IMR-90 (cell line): ENCODE measurements around the gene HOXA3. TPM values are rescaled to one million over a fixed set of nuclear protein-coding genes. Genes with fewer than 3 reads are reported as not detected.

Experiments used
- ATAC-seq: fragments of 200-7000 bp; cut with Tn5 transposase; 2 replicates; pipeline ENCODE4 v1.9.1; 2020; ENCODE audit warnings: low read depth, mild to moderate bottlenecking, moderate library complexity
- BruUV-seq: library from RNA; stranded (reverse); fragments of 400-500 nt; replicated peaks from 2 replicates; lab custom pipeline; 2021; lab: Mats Ljungman, UMichigan
- CTCF ChIA-PET: fragments of 300-600 bp; formaldehyde crosslinking; extraction: SDS; loops from one replicate; lab custom pipeline; 2021; ENCODE audit warnings: antibody characterized with exemption; lab: Yijun Ruan, JAX
- POLR2A ChIA-PET: fragments of 300-600 bp; sonication (Branson Sonifier 250); formaldehyde crosslinking; loops from one replicate; lab custom pipeline; 2022; ENCODE audit warnings: antibody characterized with exemption; ENCODE audit not compliant: unreplicated experiment; lab: Charles Lee
- DNase-seq: peaks from one replicate; pipeline ENCODE4 v3.0.0; 2013
- H2AFZ ChIP-seq: replicated peaks from 2 replicates; pipeline ENCODE3; 2013; ENCODE audit warnings: low read length, mild to moderate bottlenecking; ENCODE audit not compliant: poor library complexity
- H2AK5ac ChIP-seq: 2 replicates; pipeline ENCODE4 v1.6.1; 2013; ENCODE audit warnings: low read depth, low read length, inconsistent platforms
- H2AK9ac ChIP-seq: replicated peaks from 2 replicates; pipeline ENCODE3; 2013; ENCODE audit warnings: mild to moderate bottlenecking, low read depth, low read length, moderate library complexity; ENCODE audit not compliant: poor library complexity
- H2BK120ac ChIP-seq: 2 replicates; pipeline ENCODE4 v1.6.1; 2013; ENCODE audit warnings: low read depth, low read length, inconsistent platforms
- H2BK15ac ChIP-seq: 3 replicates; pipeline ENCODE4 v1.6.1; 2013; ENCODE audit warnings: low read depth, low read length, inconsistent platforms
- H2BK20ac ChIP-seq: 2 replicates; pipeline ENCODE4 v1.6.1; 2013; ENCODE audit warnings: low read depth, mild to moderate bottlenecking, inconsistent platforms, low read length, moderate library complexity
- H2BK5ac ChIP-seq: 2 replicates; pipeline ENCODE4 v1.6.1; 2013; ENCODE audit warnings: mild to moderate bottlenecking, low read depth, low read length, inconsistent platforms; ENCODE audit not compliant: poor library complexity, severe bottlenecking
- H3K14ac ChIP-seq: replicated peaks from 2 replicates; pipeline ENCODE4 v1.6.1; 2013; ENCODE audit warnings: low read depth, low read length, inconsistent platforms
- H3K18ac ChIP-seq: 2 replicates; pipeline ENCODE4 v1.6.1; 2013; ENCODE audit warnings: low read depth, low read length, control low read depth
- H3K23ac ChIP-seq: 2 replicates; pipeline ENCODE4 v1.6.1; 2013; ENCODE audit warnings: low read depth, low read length, inconsistent platforms
- H3K27ac ChIP-seq: 2 replicates; pipeline ENCODE4 v1.5.1; 2013; ENCODE audit warnings: mild to moderate bottlenecking, control low read depth, low read length; ENCODE audit not compliant: insufficient read depth
- H3K27me3 ChIP-seq: 2 replicates; pipeline ENCODE4 v1.6.1; 2013; ENCODE audit warnings: low read length; ENCODE audit not compliant: control insufficient read depth, insufficient read depth
- H3K36me3 ChIP-seq: 2 replicates; pipeline ENCODE4 v1.6.1; 2013; ENCODE audit warnings: low read length, mixed read lengths; ENCODE audit not compliant: control insufficient read depth, insufficient read depth
- H3K4ac ChIP-seq: 2 replicates; pipeline ENCODE4 v1.6.1; 2013; ENCODE audit warnings: low read depth, low read length, inconsistent platforms
- H3K4me1 ChIP-seq: 2 replicates; pipeline ENCODE4 v1.6.1; 2013; ENCODE audit warnings: low read length, mixed read lengths; ENCODE audit not compliant: control insufficient read depth, insufficient read depth
- H3K4me2 ChIP-seq: 2 replicates; pipeline ENCODE4 v1.6.1; 2013; ENCODE audit warnings: low read depth, mild to moderate bottlenecking, control low read depth, low read length, moderate library complexity
- H3K4me3 ChIP-seq: 2 replicates; pipeline ENCODE4 v1.5.1; 2013; ENCODE audit warnings: low read depth, mild to moderate bottlenecking, control low read depth, low read length, moderate library complexity; ENCODE audit not compliant: insufficient read depth
- H3K56ac ChIP-seq: 2 replicates; pipeline ENCODE4 v1.6.1; 2013; ENCODE audit warnings: low read length, inconsistent platforms; ENCODE audit not compliant: insufficient read depth; ENCODE audit errors: extremely low read depth
- H3K79me1 ChIP-seq, 2 experiments: 2 replicates each; pipeline ENCODE4 v1.6.1; 2013; ENCODE audit warnings: low read length in 2 of 2, inconsistent platforms in 1 of 2, low read depth in 1 of 2
- H3K9ac ChIP-seq: 2 replicates; pipeline ENCODE4 v1.6.1; 2013; ENCODE audit warnings: low read depth, low read length, control low read depth
- H3K9me1 ChIP-seq: 2 replicates; pipeline ENCODE4 v1.6.1; 2013; ENCODE audit warnings: low read length, inconsistent platforms; ENCODE audit not compliant: insufficient read depth
- H3K9me3 ChIP-seq: 2 replicates; pipeline ENCODE4 v1.6.1; 2013; ENCODE audit warnings: low read length; ENCODE audit not compliant: control insufficient read depth, insufficient read depth
- H4K20me1 ChIP-seq: 2 replicates; pipeline ENCODE4 v1.6.1; 2013; ENCODE audit warnings: low read length, inconsistent platforms; ENCODE audit not compliant: insufficient read depth
- H4K5ac ChIP-seq: 2 replicates; pipeline ENCODE4 v1.6.1; 2013; ENCODE audit warnings: mild to moderate bottlenecking, low read depth, low read length, control low read depth
- H4K8ac ChIP-seq, 2 experiments: 2 replicates each; pipeline ENCODE4 v1.6.1; 2013; ENCODE audit warnings: low read depth in 2 of 2, low read length in 2 of 2, control low read depth in 1 of 2, inconsistent platforms in 1 of 2
- H4K91ac ChIP-seq: 2 replicates; pipeline ENCODE4 v1.6.1; 2013; ENCODE audit warnings: low read depth, low read length, inconsistent platforms; ENCODE audit not compliant: insufficient read depth
- CEBPB ChIP-seq: IDR thresholded peaks from 2 replicates; pipeline ENCODE4 v1.6.1; 2012; ENCODE audit warnings: low read depth, low read length, improper control_type of control experiment
- ELK1 ChIP-seq: fragments of 150-350 bp; IDR thresholded peaks from 2 replicates; pipeline ENCODE4 v1.6.1; 2016; ENCODE audit warnings: low read depth, mild to moderate bottlenecking, low read length, moderate library complexity, borderline replicate concordance
- FOS ChIP-seq: fragments of 150-350 bp; IDR thresholded peaks from 2 replicates; pipeline ENCODE4 v1.6.1; 2016; ENCODE audit warnings: low read depth, low read length
- RAD21 ChIP-seq: IDR thresholded peaks from 2 replicates; pipeline ENCODE4 v1.6.1; 2012; ENCODE audit warnings: low read length, improper control_type of control experiment
- RCOR1 ChIP-seq: IDR thresholded peaks from 2 replicates; pipeline ENCODE4 v1.6.1; 2012; ENCODE audit warnings: mild to moderate bottlenecking, low read length, improper control_type of control experiment; ENCODE audit not compliant: insufficient replicate concordance
- USF2 ChIP-seq: fragments of 150-350 bp; IDR thresholded peaks from 2 replicates; pipeline ENCODE4 v1.6.1; 2017; ENCODE audit warnings: mild to moderate bottlenecking, antibody characterized with exemption, low read length, low read depth
- WGBS, 2 experiments: methylation state at CpG; one replicate each; pipeline versions ENCODE4 v1.1.5 to v1.1.7; 2013; ENCODE audit warnings: missing lambda C conversion rate in 2 of 2; ENCODE audit not compliant: insufficient read length in 1 of 2; ENCODE audit errors: extremely low coverage in 2 of 2; 5-methylcytosine and 5-hydroxymethylcytosine counted together
- dilution Hi-C: fragments of 300-500 bp; cut with HindIII; formaldehyde crosslinking; loops from one replicate; pipeline ENCODE4 v1.14.3; 2018; ENCODE audit warnings: low sequenced_read_pairs; ENCODE audit not compliant: unreplicated experiment
- in situ Hi-C: fragments of 300-500 bp; cut with MboI; formaldehyde crosslinking; loops from 3 replicates; pipeline ENCODE4 v1.14.3; 2019; ENCODE audit warnings: low sequenced_read_pairs, inconsistent platforms, mixed read lengths
- intact Hi-C: fragments of 100-400 bp; cut with micrococcal nuclease; formaldehyde crosslinking; loops from 2 replicates; pipeline ENCODE4 v1.10.0; 2022
- polyA plus RNA-seq, 3 experiments: library from polyadenylated mRNA; depleted of rRNA; stranded (reverse); fragments of >200 nt; gene quantifications; 2 replicates each; pipeline ENCODE4 v1.2.3, GENCODE V29; 2012; ENCODE audit warnings: low replicate concordance in 1 of 3
- total RNA-seq: library from RNA; depleted of rRNA; stranded (reverse); fragments of >200 nt; gene quantifications from 2 replicates; pipeline ENCODE4 v1.2.3, GENCODE V29; 2012

HOXA3 gene
- total and polyA plus RNA-seq, 2 of the 4 experiments (the other 2 are of a cell fraction) = 0.90 to 5.4 TPM

GRCh38 chr7:27147199-27148030 lies 5.0 kb downstream of the HOXA3 start, which contains the start of gene HOXA6:
TSS of gene HOXA6 (minus strand) at chr7:27147774. CDS start at chr7:27147749, 25 bp downstream.
- DNase-seq (peak; percentile 67), ATAC-seq (no peak)
- TF ChIP-seq USF2 (peak; percentile 85), FOS (no peak), RCOR1 (no peak), ELK1 (no peak), CEBPB (no peak), RAD21 (no peak)
- Histone ChIP-seq H4K91ac (peak within 1 kb of the TSS; percentile 84), H2BK5ac (peak within 1 kb of the TSS; percentile 64), H4K5ac (peak within 1 kb of the TSS; percentile 78), H3K4ac (peak within 1 kb of the TSS; percentile 84), H3K9ac (peak within 1 kb of the TSS; percentile 75), H2AK5ac (peak within 1 kb of the TSS; percentile 79), H2AFZ (peak within 1 kb of the TSS; percentile 90), H3K23ac (peak within 1 kb of the TSS; percentile 96), H3K27me3 (no peaks in the 10 kb centered on the region), H3K18ac (peak within 1 kb of the TSS; percentile 55), H2BK120ac (peak within 1 kb of the TSS; percentile 56), H3K36me3 (no peaks in the 10 kb centered on the region; the same call in 1 of the 2 replicates), H2AK9ac (peak within 1 kb of the TSS; percentile 10), H3K9me1 (no peaks in the 10 kb centered on the region), H3K4me1 (peaks cover 13% of the 10 kb centered on the region), H4K20me1 (no peaks in the 10 kb centered on the region), H3K56ac (0 out of 2 replicates have a peak within 1 kb of the TSS, but pooled peaks have one; percentile 13), H2BK20ac (peak within 1 kb of the TSS; percentile 33; the same call in 1 of the 2 replicates), H3K4me2 (peak within 1 kb of the TSS; percentile 84), H3K27ac (peak within 1 kb of the TSS; percentile 96), H3K4me3 (peak within 1 kb of the TSS; percentile 38), H2BK15ac (peak within 1 kb of the TSS; percentile 53; the same call in 2 of the 3 replicates), H3K14ac (peak within 1 kb of the TSS; percentile 86), H3K9me3 (no peaks in the 10 kb centered on the region), H3K79me1 (peaks cover 9 to 27% of the 10 kb centered on the region in 2 experiments; a peak in 3 of 4 replicates), H4K8ac (peak within 1 kb of the TSS; percentile 82 to 84)
- CTCF ChIA-PET = no interaction called here
- dilution Hi-C loops (no loop called here), in situ Hi-C loops (loop anchor here (10.0 kb wide), 1 partner anchor 953 kb away; no protein-coding TSS in a partner anchor), intact Hi-C loops (loop anchor here (5.0 kb wide), 1 partner anchor 1055 kb away; no protein-coding TSS in a partner anchor)
- no TSS peak for BruUV-seq
- POLR2A ChIA-PET = no interaction called here
- 19% methylated on average over 12 of the region's 63 CpGs; no CpG with 5 or more reads in 1 of the 2 experiments for WGBS, 2 experiments
